PFSK-1 (cell line): ENCODE data around the gene CTSH.

Experiments
- POLR2AphosphoS5 ChIP-seq: IDR thresholded peaks from 2 replicates; pipeline ENCODE4 v1.6.1; 2012; ENCODE audit warnings: low read depth, mild to moderate bottlenecking, control low read depth, low read length, moderate library complexity
- SIN3A ChIP-seq: IDR thresholded peaks from 2 replicates; pipeline ENCODE4 v1.6.1; 2012; ENCODE audit warnings: mild to moderate bottlenecking, low read length, moderate library complexity, borderline replicate concordance; ENCODE audit not compliant: insufficient read depth
- TAF1 ChIP-seq: IDR thresholded peaks from 2 replicates; pipeline ENCODE4 v1.6.1; 2012; ENCODE audit warnings: low read length, control low read depth, borderline replicate concordance; ENCODE audit not compliant: insufficient read depth
- TF ChIP-seq, protein P1 (sequence below), 2 experiments: IDR thresholded peaks; 2 replicates each; pipeline versions ENCODE4 v1.6.1 to v1.8.0; 2011 to 2012; ENCODE audit warnings: low read depth in 2 of 2, low read length in 2 of 2, control low read depth in 1 of 2, inconsistent platforms in 1 of 2, mild to moderate bottlenecking in 1 of 2, moderate library complexity in 1 of 2; ENCODE audit not compliant: insufficient read depth in 1 of 2

DNA sequence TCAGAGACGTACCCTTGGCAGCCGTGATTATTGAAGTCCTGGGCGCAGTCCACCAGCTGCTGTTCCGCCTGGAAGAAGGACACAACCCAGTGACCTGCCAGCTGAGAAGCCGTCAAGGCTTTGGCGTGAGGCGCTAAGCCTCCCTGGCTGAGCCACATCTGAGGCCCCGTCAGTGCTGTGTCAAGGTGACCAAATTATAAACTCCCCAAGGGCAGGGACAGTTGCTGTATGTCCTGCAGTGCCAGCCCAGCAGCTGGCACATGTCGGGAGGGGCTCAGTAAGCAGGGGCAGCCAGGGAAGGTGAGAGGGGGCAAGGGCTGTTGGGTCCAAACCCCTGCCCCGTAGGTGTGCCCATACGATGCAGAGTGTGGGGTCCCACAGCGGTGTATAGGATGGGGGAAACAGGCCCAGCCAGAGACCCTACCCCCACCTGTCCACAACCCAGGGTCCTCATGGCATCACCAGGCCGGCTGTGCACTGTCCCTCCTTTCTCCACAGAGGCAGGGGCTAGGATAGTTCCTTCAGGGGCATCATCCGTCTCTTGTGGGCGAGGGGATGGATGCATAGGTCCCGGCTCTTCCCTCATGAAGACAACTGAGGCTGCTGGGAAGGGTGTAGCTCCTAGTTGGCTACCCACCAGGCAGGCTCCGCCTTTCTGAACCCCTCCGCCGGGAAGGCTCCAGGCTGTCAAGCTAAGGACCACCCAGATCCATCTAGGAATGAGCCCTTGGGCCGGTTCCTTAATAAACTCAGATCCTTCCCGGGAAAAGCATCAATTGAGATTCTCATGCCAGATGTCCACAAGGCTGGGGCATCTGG, 13.2 kb downstream of the CTSH start:
- TF ChIP-seq POLR2AphosphoS5 (no peak), TAF1 (no peak), SIN3A (no peak)
- TF ChIP-seq, protein P1, sequence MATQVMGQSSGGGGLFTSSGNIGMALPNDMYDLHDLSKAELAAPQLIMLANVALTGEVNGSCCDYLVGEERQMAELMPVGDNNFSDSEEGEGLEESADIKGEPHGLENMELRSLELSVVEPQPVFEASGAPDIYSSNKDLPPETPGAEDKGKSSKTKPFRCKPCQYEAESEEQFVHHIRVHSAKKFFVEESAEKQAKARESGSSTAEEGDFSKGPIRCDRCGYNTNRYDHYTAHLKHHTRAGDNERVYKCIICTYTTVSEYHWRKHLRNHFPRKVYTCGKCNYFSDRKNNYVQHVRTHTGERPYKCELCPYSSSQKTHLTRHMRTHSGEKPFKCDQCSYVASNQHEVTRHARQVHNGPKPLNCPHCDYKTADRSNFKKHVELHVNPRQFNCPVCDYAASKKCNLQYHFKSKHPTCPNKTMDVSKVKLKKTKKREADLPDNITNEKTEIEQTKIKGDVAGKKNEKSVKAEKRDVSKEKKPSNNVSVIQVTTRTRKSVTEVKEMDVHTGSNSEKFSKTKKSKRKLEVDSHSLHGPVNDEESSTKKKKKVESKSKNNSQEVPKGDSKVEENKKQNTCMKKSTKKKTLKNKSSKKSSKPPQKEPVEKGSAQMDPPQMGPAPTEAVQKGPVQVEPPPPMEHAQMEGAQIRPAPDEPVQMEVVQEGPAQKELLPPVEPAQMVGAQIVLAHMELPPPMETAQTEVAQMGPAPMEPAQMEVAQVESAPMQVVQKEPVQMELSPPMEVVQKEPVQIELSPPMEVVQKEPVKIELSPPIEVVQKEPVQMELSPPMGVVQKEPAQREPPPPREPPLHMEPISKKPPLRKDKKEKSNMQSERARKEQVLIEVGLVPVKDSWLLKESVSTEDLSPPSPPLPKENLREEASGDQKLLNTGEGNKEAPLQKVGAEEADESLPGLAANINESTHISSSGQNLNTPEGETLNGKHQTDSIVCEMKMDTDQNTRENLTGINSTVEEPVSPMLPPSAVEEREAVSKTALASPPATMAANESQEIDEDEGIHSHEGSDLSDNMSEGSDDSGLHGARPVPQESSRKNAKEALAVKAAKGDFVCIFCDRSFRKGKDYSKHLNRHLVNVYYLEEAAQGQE (IDR thresholded peaks at IDR 0.05; ENCODE audit: insufficient read depth in 1 of 2, low read depth in 2 of 2, low read length in 2 of 2): no peak
